ENCODE measurements around the gene KRTAP12-1.
"Not testable (repeated sequence)": the region's sequence is repeated elsewhere in the genome, so short reads cannot be mapped to it uniquely, and the experiment has no call there.

Gene KRTAP12-1

GRCh38 chr21:44644878-44645277, 37.1 kb downstream of the KRTAP12-1 start:
- DNase-seq (ENCODE audit: low read depth in 2 of 2), result no peak

- no peak for DNase-seq (ENCODE audit: low read depth in 2 of 2)
These were observed 38.1 kb downstream of the KRTAP12-1 start for GRCh38 chr21:44643741-44644310.

- DNase-seq (ENCODE audit: low read depth in 2 of 2), result no peak
These were observed 41.2 kb downstream of the KRTAP12-1 start for GRCh38 chr21:44640761-44641160.

- DNase-seq (ENCODE audit: low read depth in 2 of 2), result no peak
These were observed 42.7 kb downstream of the KRTAP12-1 start for GRCh38 chr21:44639331-44639655.

- not testable (repeated sequence) for DNase-seq (ENCODE audit: low read depth in 2 of 2)
These were observed 43.2 kb downstream of the KRTAP12-1 start for GRCh38 chr21:44638506-44639330.

GRCh38 chr21:44637851-44638348, 44.1 kb downstream of the KRTAP12-1 start:
- DNase-seq (ENCODE audit: low read depth in 2 of 2), result not testable (repeated sequence)

- no peak for DNase-seq (ENCODE audit: low read depth in 2 of 2)
These were observed 44.7 kb downstream of the KRTAP12-1 start, which contains the start of gene KRTAP10-10 for GRCh38 chr21:44637018-44637850. Gene KRTAP10-10 (plus strand): TSS chr21:44637356. CDS start chr21:44637418, 62 bp downstream.

- DNase-seq (ENCODE audit: low read depth in 2 of 2), result no peak
These were observed 45.5 kb downstream of the KRTAP12-1 start for GRCh38 chr21:44636209-44637017.

- DNase-seq (ENCODE audit: low read depth in 2 of 2), result no peak
These were observed 49.9 kb downstream of the KRTAP12-1 start for GRCh38 chr21:44632067-44632466.
